Choroid plexus epithelial cell (primary cell): ENCODE measurements around the gene AKAP13.

ENCODE experiments used
- DNase-seq: peaks from one replicate; pipeline ENCODE4 v3.0.0-alpha.2; 2010; ENCODE audit warnings: low read depth
- H3K4me3 ChIP-seq: 2 replicates; pipeline ENCODE4 v1.5.1; 2011; ENCODE audit warnings: low read depth, mild to moderate bottlenecking, control low read depth, low read length, moderate library complexity
- CTCF ChIP-seq: conservative IDR thresholded peaks from 2 replicates; pipeline ENCODE4 v1.5.1; 2011; ENCODE audit warnings: low read depth, mild to moderate bottlenecking, control low read depth, inconsistent platforms, low read length, moderate library complexity

Gene AKAP13

GRCh38 chr15:85741021-85741421 is 360.6 kb downstream of the AKAP13 start:
- TF ChIP-seq CTCF = no peak
- H3K4me3 ChIP-seq = no peak overlapping the region
- DNase-seq = no peak

- no peak for TF ChIP-seq CTCF
- H3K4me3 ChIP-seq = no peak overlapping the region
- no peak for DNase-seq
These were observed 361.3 kb downstream of the AKAP13 start for GRCh38 chr15:85741662-85742061.

- TF ChIP-seq CTCF = no peak
- H3K4me3 ChIP-seq = no peak overlapping the region
- peak; percentile 78 for DNase-seq
These were observed 361.9 kb downstream of the AKAP13 start for GRCh38 chr15:85742186-85742821.

- H3K4me3 ChIP-seq = no peak overlapping the region
These were observed 363.1 kb downstream of the AKAP13 start for GRCh38 chr15:85743392-85744055.

GRCh38 chr15:85744579-85744978 is 364.2 kb downstream of the AKAP13 start:
- DNase-seq = no peak
- no peak for TF ChIP-seq CTCF
- H3K4me3 ChIP-seq = no peak overlapping the region

More at GRCh38 chr15:85743392-85744055, 363.1 kb downstream of the AKAP13 start:
- no peak for DNase-seq
- no peak for TF ChIP-seq CTCF

- no peak overlapping the region for H3K4me3 ChIP-seq
- no peak for DNase-seq
- TF ChIP-seq CTCF = no peak
These were observed 364.6 kb downstream of the AKAP13 start for GRCh38 chr15:85745023-85745422.

GRCh38 chr15:85745525-85746150 is 365.2 kb downstream of the AKAP13 start:
- no peak for DNase-seq
- no peak for TF ChIP-seq CTCF

More at GRCh38 chr15:85745525-85746150, 365.2 kb downstream of the AKAP13 start:
- H3K4me3 ChIP-seq = no peak overlapping the region
